HUES48 (cell line): ENCODE data around the gene NSFL1C.
"Not testable (repeated sequence)": the region's sequence is repeated elsewhere in the genome, so short reads cannot be mapped to it uniquely, and the experiment has no call there.

Experiments
- H3K27ac ChIP-seq: one replicate; pipeline ENCODE4 v1.7.0; 2013; ENCODE audit warnings: low read depth, low read length, inconsistent platforms
- H3K27me3 ChIP-seq: 2 replicates; pipeline ENCODE4 v1.6.1; 2013; ENCODE audit warnings: mild to moderate bottlenecking, low read length; ENCODE audit not compliant: control insufficient read depth, insufficient read depth
- H3K36me3 ChIP-seq: 2 replicates; pipeline ENCODE4 v1.6.1; 2013; ENCODE audit warnings: low read length; ENCODE audit not compliant: control insufficient read depth, insufficient read depth
- H3K4me1 ChIP-seq: 2 replicates; pipeline ENCODE4 v1.6.1; 2013; ENCODE audit warnings: mild to moderate bottlenecking, low read length; ENCODE audit not compliant: control insufficient read depth, insufficient read depth
- H3K4me3 ChIP-seq: 2 replicates; pipeline ENCODE4 v1.5.1; 2013; ENCODE audit warnings: mild to moderate bottlenecking, low read depth, low read length
- H3K9ac ChIP-seq: 2 replicates; pipeline ENCODE4 v1.6.1; 2013; ENCODE audit warnings: mild to moderate bottlenecking, low read depth, low read length, moderate library complexity
- H3K9me3 ChIP-seq: 2 replicates; pipeline ENCODE4 v1.6.1; 2013; ENCODE audit warnings: low read length; ENCODE audit not compliant: control insufficient read depth, insufficient read depth

NSFL1C gene

DNA sequence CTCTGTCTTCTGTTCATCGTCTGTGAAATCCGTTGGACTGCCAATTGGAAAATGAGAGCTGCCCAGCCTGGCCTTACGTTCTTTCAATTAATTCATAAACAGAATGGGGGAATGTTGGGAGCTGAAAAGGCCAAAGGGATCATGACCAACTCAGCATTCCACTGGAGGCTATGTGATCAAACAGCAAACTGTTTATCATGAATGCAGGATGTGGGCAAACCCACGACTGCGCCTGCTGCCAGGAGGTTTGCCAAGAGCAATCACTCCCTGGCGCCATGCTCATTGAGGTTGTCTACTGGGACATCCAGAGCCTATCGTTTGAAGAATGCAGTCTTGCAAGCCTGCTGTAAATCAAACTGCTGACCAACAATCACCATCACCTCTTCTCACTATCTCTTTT, 64.5 kb downstream of the NSFL1C start:
- Histone ChIP-seq H3K9me3 (no peaks in the 10 kb centered on the region), H3K4me3 (no peak overlapping the region), H3K36me3 (no peaks in the 10 kb centered on the region), H3K4me1 (no peaks in the 10 kb centered on the region; the same call in 1 of the 2 replicates), H3K27me3 (no peaks in the 10 kb centered on the region), H3K27ac (no peak overlapping the region), H3K9ac (no peak overlapping the region)

DNA sequence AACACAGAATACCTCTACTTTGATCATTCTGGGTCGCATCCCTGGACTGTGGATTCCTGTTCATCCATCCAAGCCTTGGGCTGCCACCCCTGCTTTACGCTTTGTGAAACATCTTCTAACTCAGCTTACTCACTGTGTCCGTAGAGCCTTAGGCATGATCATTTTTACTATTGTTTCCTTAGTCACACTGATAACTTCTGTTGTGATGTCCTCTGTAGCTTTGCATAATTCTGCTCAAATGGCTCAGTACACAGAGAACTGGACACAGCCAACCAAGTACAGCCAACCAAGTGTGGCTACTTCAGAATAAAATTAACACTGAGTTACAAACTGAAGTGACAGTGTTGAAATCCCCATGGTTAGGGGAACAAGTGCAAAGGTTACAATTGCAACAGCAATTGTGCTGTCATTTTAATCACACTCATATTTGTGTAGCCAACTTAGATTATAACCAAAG, 65.2 kb downstream of the NSFL1C start:
- H3K27me3 ChIP-seq: peaks cover under 1% of the 10 kb centered on the region; the same call in 1 of the 2 replicates
- no peak overlapping the region for H3K9ac ChIP-seq
- H3K9me3 ChIP-seq: no peaks in the 10 kb centered on the region
- H3K36me3 ChIP-seq: no peaks in the 10 kb centered on the region
- H3K4me1 ChIP-seq: no peaks in the 10 kb centered on the region; the same call in 1 of the 2 replicates
- no peak overlapping the region for H3K27ac ChIP-seq
- H3K4me3 ChIP-seq: no peak overlapping the region

DNA sequence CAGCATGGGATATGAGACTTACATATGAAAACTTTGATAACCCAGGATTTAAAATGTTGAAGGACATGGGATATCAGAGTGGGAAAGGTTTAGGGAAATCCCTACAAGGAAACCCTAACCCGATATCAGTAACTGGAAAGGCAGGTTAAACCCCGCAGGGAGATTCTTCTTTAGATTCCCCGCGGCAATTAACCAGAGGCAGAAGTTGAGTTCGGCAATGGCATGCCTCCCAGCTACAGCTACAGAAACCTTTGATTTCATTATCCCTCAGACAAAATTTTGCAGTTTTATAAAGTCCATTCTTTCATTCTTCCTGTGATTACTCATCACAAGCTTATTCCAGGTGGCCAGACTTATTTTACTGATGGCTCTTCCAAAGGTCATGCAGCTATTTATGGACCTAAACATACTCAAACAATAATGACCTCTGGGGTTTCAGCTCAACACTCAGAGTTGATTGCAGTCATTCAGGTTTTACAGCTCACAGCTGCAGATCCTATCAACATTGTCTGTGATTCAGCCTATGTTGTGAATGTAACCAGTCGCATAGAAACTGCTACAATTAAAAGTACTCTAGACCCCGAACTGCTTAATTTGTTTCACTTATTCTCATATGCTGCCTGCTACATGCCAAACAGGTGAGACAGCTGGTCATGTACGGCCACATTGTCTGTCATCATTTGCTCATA, 66.8 kb downstream of the NSFL1C start:
- H3K4me3 ChIP-seq, H3K4me1 ChIP-seq, H3K36me3 ChIP-seq, H3K9ac ChIP-seq, H3K9me3 ChIP-seq, H3K27ac ChIP-seq: not testable (repeated sequence)
- peaks cover 17% of the 10 kb centered on the region; the same call in 1 of the 2 replicates for H3K27me3 ChIP-seq

DNA sequence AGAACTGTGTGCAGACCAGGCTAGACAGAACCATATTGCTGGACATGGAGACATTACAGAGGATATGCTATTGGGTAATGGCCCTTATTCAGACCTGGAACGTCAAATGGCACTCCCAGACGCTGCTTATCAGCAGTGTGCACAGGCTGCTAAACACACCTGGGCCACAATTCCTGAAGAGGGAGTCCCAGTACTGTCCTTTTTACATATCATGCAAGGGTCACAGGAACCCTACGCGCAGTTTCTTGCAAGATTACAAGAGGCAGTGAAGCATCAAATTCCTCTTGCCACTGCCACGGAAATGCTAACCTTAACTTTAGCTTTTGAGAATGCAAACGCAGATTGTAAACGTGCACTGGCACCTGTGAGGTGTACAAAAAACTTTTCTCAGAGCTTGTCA, 68.5 kb downstream of the NSFL1C start:
- not testable (repeated sequence) for H3K27ac ChIP-seq, H3K9me3 ChIP-seq, H3K4me3 ChIP-seq, H3K9ac ChIP-seq, H3K36me3 ChIP-seq, H3K4me1 ChIP-seq
- peaks cover 18% of the 10 kb centered on the region; the same call in 1 of the 2 replicates for H3K27me3 ChIP-seq

DNA sequence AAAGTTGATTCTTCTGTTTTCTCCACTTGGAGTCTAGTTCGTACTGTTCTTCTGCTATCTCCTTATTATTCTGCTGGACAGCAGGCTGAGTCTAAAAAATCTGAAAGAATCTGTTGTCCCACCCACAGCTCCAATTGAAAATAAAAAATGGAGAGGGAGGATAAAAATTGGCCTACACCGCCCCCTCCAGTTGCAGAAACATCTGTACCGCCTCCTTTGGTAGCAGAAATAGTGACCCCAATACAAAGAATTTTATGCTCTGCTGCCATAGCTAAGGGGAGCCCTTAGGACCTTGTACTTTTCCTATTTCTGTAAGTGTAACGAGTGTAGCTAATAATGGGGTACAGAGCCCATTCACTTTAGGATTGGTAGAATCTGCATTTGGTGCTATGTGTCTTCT, 68.9 kb downstream of the NSFL1C start:
- Histone ChIP-seq H3K9me3 (no peaks in the 10 kb centered on the region), H3K27me3 (peaks cover 18% of the 10 kb centered on the region; the same call in 1 of the 2 replicates), H3K4me3 (no peak overlapping the region), H3K36me3 (no peaks in the 10 kb centered on the region), H3K9ac (no peak overlapping the region), H3K4me1 (peaks cover 5% of the 10 kb centered on the region), H3K27ac (no peak overlapping the region)

DNA sequence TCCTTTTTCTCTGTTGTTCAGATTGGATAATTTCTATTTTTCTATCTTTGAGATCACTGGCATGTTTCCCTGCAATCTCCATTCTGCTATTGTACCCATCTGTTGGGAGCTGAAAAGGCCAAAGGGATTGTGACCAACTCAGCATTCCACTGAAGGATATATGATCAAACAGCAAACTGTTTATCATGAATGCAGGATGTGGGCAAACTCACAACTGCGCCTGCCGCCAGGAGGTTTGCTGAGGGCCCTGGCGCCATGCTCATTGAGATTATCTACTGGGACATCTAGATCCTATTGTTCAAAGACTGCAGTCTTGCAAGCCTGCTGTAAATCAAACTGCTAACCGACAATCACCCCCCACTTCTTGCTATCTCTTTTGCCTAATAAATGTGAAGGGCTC, 69.9 kb downstream of the NSFL1C start:
- Histone ChIP-seq H3K9ac (no peak overlapping the region), H3K4me3 (no peak overlapping the region), H3K9me3 (no peaks in the 10 kb centered on the region), H3K36me3 (no peaks in the 10 kb centered on the region), H3K27me3 (peaks cover 18% of the 10 kb centered on the region; the same call in 1 of the 2 replicates), H3K4me1 (peaks cover 5% of the 10 kb centered on the region), H3K27ac (no peak overlapping the region)

DNA sequence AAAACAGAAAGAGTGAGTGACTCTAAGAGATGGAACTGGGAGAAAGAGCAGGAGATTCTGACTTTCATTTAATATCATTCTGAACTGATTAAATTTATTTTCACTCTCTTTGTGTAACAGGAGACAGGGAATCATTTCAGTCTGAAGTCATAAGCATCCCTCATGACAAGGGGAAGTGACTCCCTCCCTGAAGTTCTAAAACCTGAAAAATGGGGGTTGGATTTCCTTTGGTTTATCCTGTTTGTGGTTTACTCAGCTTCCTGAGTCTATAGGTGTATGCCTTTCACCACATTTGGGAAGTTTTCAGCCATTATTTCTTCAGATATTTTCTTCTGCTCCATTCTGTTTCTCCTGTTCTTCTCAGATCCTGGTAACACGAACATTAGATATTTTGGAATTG, 70.4 kb downstream of the NSFL1C start:
- H3K9me3 ChIP-seq: no peaks in the 10 kb centered on the region
- H3K9ac ChIP-seq: no peak overlapping the region
- peaks cover 8% of the 10 kb centered on the region for H3K4me1 ChIP-seq
- no peaks in the 10 kb centered on the region for H3K36me3 ChIP-seq
- no peak overlapping the region for H3K4me3 ChIP-seq
- no peak overlapping the region for H3K27ac ChIP-seq
- peaks cover 18% of the 10 kb centered on the region; the same call in 1 of the 2 replicates for H3K27me3 ChIP-seq

DNA sequence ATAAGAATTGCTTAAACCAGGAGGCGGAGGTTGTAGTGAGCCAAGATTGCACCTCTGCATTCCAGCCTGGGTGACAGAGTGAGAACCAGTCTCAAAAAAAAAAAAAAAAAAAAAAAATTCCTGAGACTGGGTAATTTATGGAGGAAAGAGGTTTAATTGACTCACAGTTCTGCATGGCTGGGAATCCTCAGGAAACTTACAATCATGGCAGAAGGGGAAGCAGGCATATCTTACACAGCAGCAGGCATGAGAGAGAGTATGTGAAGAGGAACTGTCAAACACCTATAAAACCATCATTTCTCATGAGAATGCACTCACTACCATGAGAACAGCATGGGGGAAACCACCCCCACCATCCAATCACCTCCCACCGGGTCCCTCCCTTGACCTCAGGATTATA, 72.0 kb downstream of the NSFL1C start:
- Histone ChIP-seq H3K4me1 (peaks cover 22% of the 10 kb centered on the region), H3K27ac (no peak overlapping the region)

DNA sequence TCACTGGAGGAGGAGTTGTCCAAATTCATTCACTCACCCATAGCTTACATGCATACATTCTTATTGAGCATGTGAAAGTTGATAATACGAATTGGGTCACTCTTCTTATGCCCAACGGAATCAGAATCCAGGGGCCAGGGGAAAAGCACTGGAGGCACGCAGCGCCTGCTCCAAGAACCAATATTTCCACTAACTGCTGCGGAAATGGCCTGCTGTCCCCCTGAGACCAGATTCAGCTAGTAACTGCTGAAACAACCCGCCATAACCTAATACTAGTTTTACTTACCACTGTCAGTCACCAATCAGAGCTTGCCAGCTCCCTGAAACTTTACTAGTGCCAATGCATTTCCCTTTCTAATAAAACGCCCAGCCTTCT, 73.2 kb downstream of the NSFL1C start:
- H3K9ac ChIP-seq: no peak overlapping the region
- no peak overlapping the region for H3K27ac ChIP-seq
- peaks cover 18% of the 10 kb centered on the region; the same call in 1 of the 2 replicates for H3K27me3 ChIP-seq
- H3K9me3 ChIP-seq: no peaks in the 10 kb centered on the region
- H3K4me1 ChIP-seq: peaks cover 32% of the 10 kb centered on the region
- H3K36me3 ChIP-seq: peaks cover 12% of the 10 kb centered on the region; the same call in 1 of the 2 replicates
- H3K4me3 ChIP-seq: peak overlapping the region; percentile 68

More for the DNA sequence above, 72.0 kb downstream of the NSFL1C start:
- peaks cover 18% of the 10 kb centered on the region; the same call in 1 of the 2 replicates for H3K27me3 ChIP-seq
- no peak overlapping the region for H3K9ac ChIP-seq
- no peaks in the 10 kb centered on the region for H3K9me3 ChIP-seq
- H3K36me3 ChIP-seq: peaks cover 9% of the 10 kb centered on the region; the same call in 1 of the 2 replicates
- no peak overlapping the region for H3K4me3 ChIP-seq

DNA sequence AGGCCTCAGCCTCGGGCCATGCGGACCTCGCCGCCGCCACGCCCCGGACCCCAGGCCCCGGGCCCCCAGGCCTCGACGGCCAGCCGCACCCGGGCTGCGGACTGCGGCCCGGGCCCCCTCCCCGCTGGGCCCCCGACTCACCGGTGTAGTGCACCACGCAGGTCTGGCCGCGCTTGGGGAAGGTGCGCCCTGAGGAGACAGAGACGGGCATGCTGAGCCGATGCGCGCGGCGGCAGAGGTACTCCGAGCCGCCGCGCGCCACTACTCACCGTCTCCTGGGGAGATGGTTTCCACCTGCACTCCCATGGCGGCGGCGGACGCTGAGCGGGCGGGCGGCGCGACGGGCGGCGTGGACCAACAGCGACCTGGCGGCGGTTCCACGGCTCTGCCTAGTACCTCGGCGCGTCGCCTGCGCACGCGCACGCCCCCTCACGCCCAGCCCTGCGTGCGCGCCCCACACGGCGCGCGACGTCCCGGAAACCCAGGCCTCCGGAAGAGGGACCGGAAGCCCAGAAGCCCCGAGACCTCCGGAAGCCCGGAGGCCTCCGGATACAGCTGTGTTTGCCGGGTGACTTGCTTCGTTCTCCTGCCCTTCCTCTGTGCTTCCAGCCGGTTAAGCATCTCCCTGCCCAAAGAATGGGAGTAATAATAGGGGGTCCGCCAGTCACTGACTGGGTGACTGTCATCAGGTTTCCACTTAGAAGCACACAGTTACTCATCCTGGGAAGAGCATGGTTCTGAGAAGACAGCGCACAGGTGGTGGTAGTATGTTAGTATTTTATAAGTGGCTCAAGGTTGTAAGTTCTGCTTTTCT, 73.7 kb downstream of the NSFL1C start, which contains the start of gene FKBP1A:
Gene FKBP1A, minus strand, starts transcription at position 362 of the 814 bp plus-strand sequence. Its CDS starts 56 bp downstream, at position 306.
- H3K9ac ChIP-seq: peak within 1 kb of the TSS; percentile 32; the same call in 1 of the 2 replicates
- peaks cover 32% of the 10 kb centered on the region for H3K4me1 ChIP-seq

DNA sequence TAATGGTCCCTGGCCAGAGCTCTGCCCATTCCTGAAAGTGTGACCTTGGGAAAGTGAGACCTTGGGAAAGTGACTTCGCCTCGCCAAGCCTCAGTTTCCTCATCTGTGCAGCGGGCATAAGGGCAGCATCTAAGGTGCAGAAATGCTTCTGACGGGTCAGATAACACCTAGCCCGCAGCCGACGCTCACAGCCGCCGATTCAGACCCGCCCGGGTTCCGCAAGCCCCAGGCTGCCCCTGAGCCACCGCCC, 74.3 kb downstream of the NSFL1C start:
- H3K9me3 ChIP-seq: no peaks in the 10 kb centered on the region
- H3K36me3 ChIP-seq: peaks cover 12% of the 10 kb centered on the region; the same call in 1 of the 2 replicates
- H3K4me3 ChIP-seq: peak overlapping the region; percentile 68
- H3K4me1 ChIP-seq: peaks cover 32% of the 10 kb centered on the region
- H3K27me3 ChIP-seq: peaks cover 18% of the 10 kb centered on the region; the same call in 1 of the 2 replicates
- no peak overlapping the region for H3K9ac ChIP-seq
- peak overlapping the region; percentile 29 for H3K27ac ChIP-seq

More for the DNA sequence above, 73.7 kb downstream of the NSFL1C start, which contains the start of gene FKBP1A:
- H3K9me3 ChIP-seq: no peaks in the 10 kb centered on the region
- peak within 1 kb of the TSS; percentile 29 for H3K27ac ChIP-seq
- H3K36me3 ChIP-seq: peaks cover 12% of the 10 kb centered on the region; the same call in 1 of the 2 replicates
- H3K4me3 ChIP-seq: peak within 1 kb of the TSS; percentile 68
- H3K27me3 ChIP-seq: peaks cover 18% of the 10 kb centered on the region; the same call in 1 of the 2 replicates
